CD4-positive, CD25-positive, alpha-beta regulatory T cell (primary cell): Measurements from ENCODE around the gene ZNF763. TPM values are rescaled to one million over a fixed set of nuclear protein-coding genes. Genes with fewer than 3 reads are reported as not detected.

Experiments used
- ATAC-seq, 2 donors: fragments of 150-1000 bp; cut with Tn5 transposase; one replicate each; pipeline ENCODE4 v1.10.0; 2021; ENCODE audit warnings: low read depth in 2 of 2, moderate number of reproducible peaks in 2 of 2, moderate library complexity in 1 of 2
- DNase-seq, 3 donors: peaks; one replicate each; pipeline versions ENCODE4 v3.0.0 to v3.0.0-alpha.2; 2012 to 2022; ENCODE audit warnings: mixed read lengths in 1 of 3
- H3K27ac ChIP-seq: one replicate; pipeline ENCODE4 v1.7.0; 2013; ENCODE audit warnings: mild to moderate bottlenecking, low read length; ENCODE audit not compliant: insufficient read depth, poor library complexity, severe bottlenecking
- H3K27me3 ChIP-seq: one replicate; pipeline ENCODE4 v1.7.0; 2013; ENCODE audit warnings: low read length; ENCODE audit not compliant: control insufficient read depth, insufficient read depth
- H3K36me3 ChIP-seq: one replicate; pipeline ENCODE4 v1.7.0; 2013; ENCODE audit warnings: mild to moderate bottlenecking, low read length, moderate library complexity; ENCODE audit not compliant: control insufficient read depth, insufficient read depth
- H3K4me1 ChIP-seq: 2 replicates; pipeline ENCODE4 v1.7.0; 2013; ENCODE audit warnings: mild to moderate bottlenecking, low read length; ENCODE audit not compliant: insufficient read depth, control insufficient read depth, poor library complexity, severe bottlenecking
- H3K4me3 ChIP-seq: one replicate; pipeline ENCODE4 v1.7.0; 2013; ENCODE audit warnings: low read depth, mild to moderate bottlenecking, low read length, moderate library complexity
- H3K9me3 ChIP-seq, 2 experiments: 1 replicate in 1 of 2; 2 replicates in 1 of 2; pipeline ENCODE4 v1.7.0; 2013; ENCODE audit warnings: low read length in 2 of 2, mild to moderate bottlenecking in 1 of 2, moderate library complexity in 1 of 2; ENCODE audit not compliant: control insufficient read depth in 2 of 2
- H3K27ac Mint-ChIP-seq, 3 donors: one replicate each; pipeline ENCODE4 v1.8.0; 2020 to 2022; ENCODE audit warnings: mild to moderate bottlenecking in 3 of 3, mixed read lengths in 3 of 3, moderate library complexity in 2 of 3
- H3K27me3 Mint-ChIP-seq: one replicate; pipeline ENCODE4 v1.8.0; 2022; ENCODE audit warnings: mild to moderate bottlenecking, mixed read lengths
- H3K36me3 Mint-ChIP-seq: one replicate; pipeline ENCODE4 v1.8.0; 2020; ENCODE audit warnings: mixed read lengths
- H3K4me1 Mint-ChIP-seq, 4 donors: one replicate each; pipeline ENCODE4 v1.8.0; 2020 to 2022; ENCODE audit warnings: mixed read lengths in 4 of 4, mild to moderate bottlenecking in 1 of 4
- H3K4me3 Mint-ChIP-seq, 4 donors: one replicate each; pipeline ENCODE4 v1.8.0; 2020 to 2022; ENCODE audit warnings: mild to moderate bottlenecking in 4 of 4, mixed read lengths in 4 of 4, moderate library complexity in 3 of 4
- H3K9me3 Mint-ChIP-seq, 7 donors: one replicate each; pipeline ENCODE4 v1.8.0; 2020 to 2022; ENCODE audit warnings: mixed read lengths in 7 of 7, mild to moderate bottlenecking in 3 of 7, moderate library complexity in 2 of 7
- polyA plus RNA-seq, 4 donors: library from polyadenylated mRNA; unstranded; fragments of 300-500 nt; fragmentation: Illumina TruSeq; gene quantifications; one replicate each; pipeline ENCODE4 v1.2.3, GENCODE V29; 2021
- total RNA-seq: library from RNA; stranded (reverse); gene quantifications from one replicate; pipeline ENCODE4 v1.2.3, GENCODE V29; 2022

The ZNF763 gene
- total and polyA plus RNA-seq, 5 donors from 2014 or later = 1.9 to 3.2 (median 2.5) TPM

DNA sequence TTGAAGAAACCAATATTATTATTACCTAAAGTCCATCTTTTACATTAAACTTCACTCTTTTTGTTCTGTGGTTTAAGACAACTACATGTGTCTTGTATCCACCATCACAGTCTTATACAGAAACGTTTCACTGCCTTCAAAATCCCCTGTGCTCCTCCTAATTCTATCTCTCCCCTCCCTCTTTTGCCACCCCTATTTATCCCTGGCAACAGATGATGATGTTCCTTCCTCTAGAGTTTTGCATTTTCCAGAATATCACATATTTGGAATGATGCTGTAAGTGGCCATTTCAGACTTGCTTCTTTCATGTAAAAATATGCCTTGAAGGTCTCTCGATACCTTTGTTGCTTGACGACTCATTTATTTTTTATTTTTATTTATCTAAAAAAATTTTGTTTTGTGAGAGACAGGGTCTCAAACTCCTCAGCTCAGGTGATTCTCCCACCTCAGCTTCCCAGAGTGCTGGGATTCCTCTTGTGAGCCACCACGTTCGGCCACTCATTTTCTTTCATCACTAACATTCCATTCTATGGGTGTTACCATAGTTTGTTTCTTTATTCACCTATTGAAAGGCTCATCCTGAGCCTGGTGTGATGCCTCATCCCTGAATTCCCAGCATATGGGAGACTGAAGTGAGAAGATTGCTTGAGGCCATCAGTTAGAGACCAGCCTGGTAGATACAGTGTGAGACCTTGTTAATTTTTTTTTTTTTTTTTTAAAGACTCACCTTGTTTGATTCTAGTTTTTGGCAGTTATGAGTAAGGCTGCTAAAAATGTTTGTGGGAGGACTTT, 8.4 kb downstream of the ZNF763 start:
- Histone ChIP-seq H3K27ac (no peak overlapping the region), H3K4me1 (no peaks in the 10 kb centered on the region), H3K27me3 (no peaks in the 10 kb centered on the region), H3K9me3 (peaks cover 19 to 32% of the 10 kb centered on the region in 2 experiments), H3K4me3 (no peak overlapping the region), H3K36me3 (peaks cover 9% of the 10 kb centered on the region)
- no peak for ATAC-seq
- Mint-ChIP-seq H3K9me3 (peaks cover 0 to 48% (median 11%) of the 10 kb centered on the region in 7 donors), H3K27ac (no peak overlapping the region), H3K27me3 (no peaks in the 10 kb centered on the region), H3K36me3 (peaks cover 48% of the 10 kb centered on the region), H3K4me1 (peaks cover 0 to 4% (median under 1%) of the 10 kb centered on the region in 4 donors), H3K4me3 (no peak overlapping the region)
- DNase-seq = no peak

- peaks cover 62 to 74% of the 10 kb centered on the region in 2 experiments for H3K9me3 ChIP-seq
- Mint-ChIP-seq H3K27ac (no peak overlapping the region), H3K9me3 (peaks cover 0 to 72% (median 18%) of the 10 kb centered on the region in 7 donors)
These were observed 13.8 kb downstream of the ZNF763 start for GRCh38 chr19:11978492-11979100.

GRCh38 chr19:11979527-11979926, 14.7 kb downstream of the ZNF763 start:
- Histone ChIP-seq H3K36me3 (peaks cover 17% of the 10 kb centered on the region), H3K27ac (no peak overlapping the region), H3K27me3 (no peaks in the 10 kb centered on the region), H3K4me3 (no peak overlapping the region), H3K4me1 (no peaks in the 10 kb centered on the region), H3K9me3 (peaks cover 62 to 74% of the 10 kb centered on the region in 2 experiments)
- H3K4me1 Mint-ChIP-seq = no peaks in the 10 kb centered on the region
- no peak overlapping the region for H3K27ac Mint-ChIP-seq
- H3K4me3 Mint-ChIP-seq = peak overlapping the region in 1 of 4 donors; percentile 10
- H3K36me3 Mint-ChIP-seq = peaks cover 33% of the 10 kb centered on the region
- peaks cover under 1% of the 10 kb centered on the region for H3K27me3 Mint-ChIP-seq
- ATAC-seq (no peak), DNase-seq (no peak)
- H3K9me3 Mint-ChIP-seq = peaks cover 0 to 69% (median 18%) of the 10 kb centered on the region in 7 donors

More at GRCh38 chr19:11978492-11979100, 13.8 kb downstream of the ZNF763 start:
- Histone ChIP-seq H3K27me3 (no peaks in the 10 kb centered on the region), H3K27ac (no peak overlapping the region), H3K4me1 (no peaks in the 10 kb centered on the region), H3K36me3 (peaks cover 17% of the 10 kb centered on the region), H3K4me3 (no peak overlapping the region)
- peak overlapping the region in 1 of 4 donors; percentile 32 for H3K4me3 Mint-ChIP-seq
- peaks cover 35% of the 10 kb centered on the region for H3K36me3 Mint-ChIP-seq
- ATAC-seq (no peak), DNase-seq (no peak)
- no peaks in the 10 kb centered on the region for H3K27me3 Mint-ChIP-seq
- peaks cover 0 to 2% (median 0%) of the 10 kb centered on the region in 4 donors for H3K4me1 Mint-ChIP-seq

- Histone ChIP-seq H3K4me1 (peaks cover 4% of the 10 kb centered on the region), H3K4me3 (no peak overlapping the region), H3K36me3 (peaks cover 13% of the 10 kb centered on the region), H3K27ac (no peak overlapping the region), H3K27me3 (no peaks in the 10 kb centered on the region), H3K9me3 (peaks cover 51 to 55% of the 10 kb centered on the region in 2 experiments)
- Mint-ChIP-seq H3K9me3 (peaks cover 0 to 43% (median 9%) of the 10 kb centered on the region in 7 donors), H3K27ac (no peak overlapping the region), H3K4me3 (peak overlapping the region in 1 of 4 donors; percentile 61), H3K4me1 (peaks cover 0 to 10% (median 2%) of the 10 kb centered on the region in 4 donors), H3K36me3 (peaks cover 13% of the 10 kb centered on the region), H3K27me3 (peaks cover 4% of the 10 kb centered on the region)
- DNase-seq (no peak), ATAC-seq (no peak)
These were observed 17.7 kb downstream of the ZNF763 start for GRCh38 chr19:11982526-11982925.

DNA sequence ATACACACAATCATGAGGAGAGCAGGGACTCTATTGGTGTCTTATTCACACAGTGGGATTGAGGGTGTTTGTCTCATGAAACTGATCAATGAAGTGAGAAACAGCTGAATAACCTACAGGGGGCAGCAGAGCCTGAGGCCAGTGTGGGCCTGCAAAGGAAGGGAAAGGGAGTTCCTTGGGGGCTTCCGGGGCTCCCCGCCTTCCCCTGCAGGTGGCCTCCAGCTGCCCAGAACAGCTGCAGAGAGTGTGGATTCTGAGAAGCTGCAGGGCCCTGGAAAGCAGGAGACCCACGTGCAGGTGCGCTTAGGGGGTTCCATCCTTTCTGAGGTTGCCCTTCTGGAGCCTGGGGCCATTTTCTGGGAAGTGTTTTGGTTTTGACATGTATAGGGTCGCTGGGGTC, 20.1 kb downstream of the ZNF763 start:
- no peak overlapping the region for H3K27ac Mint-ChIP-seq
- Histone ChIP-seq H3K4me3 (no peak overlapping the region), H3K36me3 (no peaks in the 10 kb centered on the region), H3K27ac (no peak overlapping the region), H3K27me3 (no peaks in the 10 kb centered on the region), H3K4me1 (peaks cover 13% of the 10 kb centered on the region), H3K9me3 (peaks cover 27 to 31% of the 10 kb centered on the region in 2 experiments)
- peak overlapping the region in 2 of 4 donors; percentile 47 to 58 for H3K4me3 Mint-ChIP-seq
- peaks cover 4% of the 10 kb centered on the region for H3K27me3 Mint-ChIP-seq
- DNase-seq = no peak
- ATAC-seq = no peak
- H3K4me1 Mint-ChIP-seq = peaks cover 0 to 19% (median 9%) of the 10 kb centered on the region in 4 donors
- H3K36me3 Mint-ChIP-seq = no peaks in the 10 kb centered on the region
- peaks cover 0 to 18% (median 4%) of the 10 kb centered on the region in 7 donors for H3K9me3 Mint-ChIP-seq

DNA sequence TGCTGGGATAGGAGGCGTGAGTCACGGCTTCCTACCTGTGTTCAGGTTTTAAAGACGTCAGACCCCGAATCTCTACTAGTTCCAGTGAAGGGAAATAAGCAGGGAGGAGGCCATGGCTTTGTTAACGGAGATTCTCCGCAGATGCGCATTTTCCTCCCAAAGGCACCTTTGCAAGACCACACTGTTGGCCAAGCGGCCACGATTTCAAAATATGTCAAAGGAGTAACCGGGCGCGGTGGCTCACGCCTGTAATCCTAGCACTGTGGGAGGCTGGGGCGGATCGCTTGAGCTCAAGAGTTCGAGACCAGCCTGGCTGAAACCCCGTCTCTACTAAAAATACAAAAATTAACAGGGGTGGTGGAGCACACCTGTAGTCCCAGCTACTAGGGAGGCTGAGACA, 21.9 kb downstream of the ZNF763 start:
- H3K27me3 ChIP-seq = no peaks in the 10 kb centered on the region
- no peak for ATAC-seq
- H3K4me1 Mint-ChIP-seq = peaks cover 4 to 24% (median 14%) of the 10 kb centered on the region in 4 donors
- H3K9me3 Mint-ChIP-seq = peaks cover 0 to 17% (median 3%) of the 10 kb centered on the region in 7 donors
- no peak overlapping the region for H3K27ac ChIP-seq
- peak overlapping the region; percentile 21 to 98 (median 92) for H3K4me3 Mint-ChIP-seq
- no peak overlapping the region for H3K27ac Mint-ChIP-seq
- peaks cover 6% of the 10 kb centered on the region for H3K36me3 Mint-ChIP-seq
- H3K27me3 Mint-ChIP-seq = peaks cover 4% of the 10 kb centered on the region
- H3K9me3 ChIP-seq = peaks cover 10 to 13% of the 10 kb centered on the region in 2 experiments
- peaks cover 13% of the 10 kb centered on the region for H3K4me1 ChIP-seq
- H3K4me3 ChIP-seq = no peak overlapping the region
- DNase-seq = no peak
- no peaks in the 10 kb centered on the region for H3K36me3 ChIP-seq

- Mint-ChIP-seq H3K4me1 (peaks cover 8 to 30% (median 19%) of the 10 kb centered on the region in 4 donors), H3K27ac (peak overlapping the region; percentile 89 to 98 (median 97)), H3K36me3 (peaks cover 6% of the 10 kb centered on the region), H3K27me3 (peaks cover 4% of the 10 kb centered on the region), H3K9me3 (peaks cover 0 to 11% (median 0%) of the 10 kb centered on the region in 7 donors), H3K4me3 (peak overlapping the region; percentile 86 to 98 (median 98))
- Histone ChIP-seq H3K27me3 (no peaks in the 10 kb centered on the region), H3K9me3 (peaks cover 4% of the 10 kb centered on the region in 2 experiments), H3K4me3 (peak overlapping the region; percentile 89), H3K36me3 (no peaks in the 10 kb centered on the region), H3K4me1 (peaks cover 13% of the 10 kb centered on the region), H3K27ac (peak overlapping the region; percentile 84)
- DNase-seq = peak; percentile 75 to 95 (median 84)
- ATAC-seq = peak; percentile 93 to 94
These were observed 22.8 kb downstream of the ZNF763 start for GRCh38 chr19:11987405-11988281.
